Neutrophil (primary cell): ENCODE data around the gene MYOZ2.

ENCODE experiments used
- H3K27ac ChIP-seq: fragments of 200-600 bp; sonication (generic); 2 replicates; pipeline ENCODE4 v1.5.1; 2016; ENCODE audit warnings: mild to moderate bottlenecking, moderate library complexity
- H3K27me3 ChIP-seq: fragments of 200-600 bp; sonication (generic); 2 replicates; pipeline ENCODE4 v1.6.0; 2016; ENCODE audit warnings: mild to moderate bottlenecking
- H3K36me3 ChIP-seq: fragments of 200-600 bp; sonication (generic); 2 replicates; pipeline ENCODE4 v1.5.1; 2017
- H3K4me1 ChIP-seq, 2 experiments: fragments of 200-600 bp in 1 of 2; sonication (generic) in 1 of 2; 1 replicate in 1 of 2; 2 replicates in 1 of 2; pipeline versions ENCODE4 v1.5.1 to v1.6.1; 2013 to 2016; ENCODE audit warnings: low read depth in 1 of 2, low read length in 1 of 2, mild to moderate bottlenecking in 1 of 2, moderate library complexity in 1 of 2; ENCODE audit not compliant: control insufficient read depth in 1 of 2, insufficient read depth in 1 of 2
- H3K4me3 ChIP-seq, 2 experiments: fragments of 200-600 bp in 1 of 2; sonication (generic) in 1 of 2; 1 replicate in 1 of 2; 2 replicates in 1 of 2; pipeline ENCODE4 v1.5.1; 2013 to 2016; ENCODE audit warnings: low read depth in 1 of 2, low read length in 1 of 2, mild to moderate bottlenecking in 1 of 2, moderate library complexity in 1 of 2
- H3K9me3 ChIP-seq: fragments of 200-600 bp; sonication (generic); 2 replicates; pipeline ENCODE4 v1.5.1; 2016
- TF ChIP-seq, protein P1 (sequence below): fragments of 200-600 bp; sonication (generic); IDR thresholded peaks from 2 replicates; pipeline ENCODE4 v1.5.1; 2016; ENCODE audit warnings: antibody characterized with exemption

The MYOZ2 gene

DNA sequence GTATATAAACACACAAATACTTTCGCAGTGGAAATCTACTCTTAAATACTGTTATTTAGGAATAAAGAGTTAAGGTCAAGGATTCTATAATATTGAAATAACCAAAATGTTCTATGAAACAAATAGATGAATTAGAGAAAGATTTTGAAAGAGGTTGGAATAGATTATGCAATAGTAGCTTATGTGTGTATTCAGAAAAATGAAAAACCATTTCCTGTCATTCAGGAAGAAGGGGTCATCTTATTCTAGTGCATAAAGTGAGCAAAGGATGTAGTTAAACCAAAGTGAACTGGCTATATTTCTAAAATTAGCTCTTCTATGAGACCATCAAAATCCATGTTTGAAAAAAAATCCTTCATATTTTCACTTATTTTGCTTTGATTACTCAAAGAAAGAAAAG lies 30.0 kb upstream of the MYOZ2 start:
- Histone ChIP-seq H3K4me3 (no peak overlapping the region), H3K27ac (no peak overlapping the region), H3K36me3 (no peaks in the 10 kb centered on the region), H3K4me1 (no peaks in the 10 kb centered on the region), H3K9me3 (no peaks in the 10 kb centered on the region), H3K27me3 (no peaks in the 10 kb centered on the region)
- TF ChIP-seq, protein P1, sequence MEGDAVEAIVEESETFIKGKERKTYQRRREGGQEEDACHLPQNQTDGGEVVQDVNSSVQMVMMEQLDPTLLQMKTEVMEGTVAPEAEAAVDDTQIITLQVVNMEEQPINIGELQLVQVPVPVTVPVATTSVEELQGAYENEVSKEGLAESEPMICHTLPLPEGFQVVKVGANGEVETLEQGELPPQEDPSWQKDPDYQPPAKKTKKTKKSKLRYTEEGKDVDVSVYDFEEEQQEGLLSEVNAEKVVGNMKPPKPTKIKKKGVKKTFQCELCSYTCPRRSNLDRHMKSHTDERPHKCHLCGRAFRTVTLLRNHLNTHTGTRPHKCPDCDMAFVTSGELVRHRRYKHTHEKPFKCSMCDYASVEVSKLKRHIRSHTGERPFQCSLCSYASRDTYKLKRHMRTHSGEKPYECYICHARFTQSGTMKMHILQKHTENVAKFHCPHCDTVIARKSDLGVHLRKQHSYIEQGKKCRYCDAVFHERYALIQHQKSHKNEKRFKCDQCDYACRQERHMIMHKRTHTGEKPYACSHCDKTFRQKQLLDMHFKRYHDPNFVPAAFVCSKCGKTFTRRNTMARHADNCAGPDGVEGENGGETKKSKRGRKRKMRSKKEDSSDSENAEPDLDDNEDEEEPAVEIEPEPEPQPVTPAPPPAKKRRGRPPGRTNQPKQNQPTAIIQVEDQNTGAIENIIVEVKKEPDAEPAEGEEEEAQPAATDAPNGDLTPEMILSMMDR = no peak

DNA sequence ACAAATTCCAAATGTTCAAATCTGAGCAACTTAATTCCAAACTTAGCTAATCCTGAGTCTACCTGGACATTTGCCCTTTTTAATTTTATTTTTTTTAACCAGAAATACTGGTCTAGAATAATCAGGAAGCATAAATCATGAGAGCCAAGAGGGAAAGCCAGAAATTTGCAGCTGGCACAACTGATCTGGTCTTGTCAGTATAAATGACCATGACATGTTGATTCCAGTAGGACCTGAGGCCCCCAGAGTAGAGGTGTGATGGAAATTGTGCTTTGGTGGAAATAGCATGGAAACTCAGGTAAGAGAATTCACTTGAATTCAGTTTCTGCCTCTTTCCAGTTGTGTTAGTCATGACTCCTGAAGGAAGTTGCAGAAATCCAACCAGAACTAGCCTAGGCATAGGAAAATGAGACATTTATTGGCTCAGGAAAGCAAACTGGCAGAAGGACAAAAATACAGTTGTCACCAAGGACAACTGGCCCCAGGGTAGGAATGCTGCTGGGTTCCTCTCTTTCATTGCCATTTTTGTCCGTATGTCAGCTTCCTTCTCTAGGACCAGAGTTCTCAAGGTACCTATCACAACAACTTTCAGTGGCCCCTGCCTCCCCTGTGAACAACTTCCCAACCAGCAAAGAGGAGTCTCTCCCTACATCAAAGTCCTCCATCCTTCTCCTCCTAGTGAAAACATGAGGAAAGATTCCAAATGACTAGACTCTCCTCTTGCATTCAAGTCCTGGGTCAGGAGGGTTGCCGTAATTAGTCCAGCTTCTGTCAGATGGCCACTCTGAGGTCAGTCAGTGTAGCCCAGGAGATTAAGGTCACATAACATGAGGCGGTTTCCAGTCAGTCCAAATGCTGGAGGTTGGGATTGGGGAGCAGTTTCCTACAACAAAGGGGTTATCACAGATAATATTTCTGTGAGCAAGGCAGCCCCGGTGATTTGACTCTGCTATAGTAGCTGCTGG lies 29.3 kb upstream of the MYOZ2 start:
- TF ChIP-seq, protein P1 = no peak
- Histone ChIP-seq H3K36me3 (no peaks in the 10 kb centered on the region), H3K27me3 (no peaks in the 10 kb centered on the region), H3K4me1 (no peaks in the 10 kb centered on the region), H3K9me3 (no peaks in the 10 kb centered on the region), H3K4me3 (no peak overlapping the region), H3K27ac (no peak overlapping the region)

DNA sequence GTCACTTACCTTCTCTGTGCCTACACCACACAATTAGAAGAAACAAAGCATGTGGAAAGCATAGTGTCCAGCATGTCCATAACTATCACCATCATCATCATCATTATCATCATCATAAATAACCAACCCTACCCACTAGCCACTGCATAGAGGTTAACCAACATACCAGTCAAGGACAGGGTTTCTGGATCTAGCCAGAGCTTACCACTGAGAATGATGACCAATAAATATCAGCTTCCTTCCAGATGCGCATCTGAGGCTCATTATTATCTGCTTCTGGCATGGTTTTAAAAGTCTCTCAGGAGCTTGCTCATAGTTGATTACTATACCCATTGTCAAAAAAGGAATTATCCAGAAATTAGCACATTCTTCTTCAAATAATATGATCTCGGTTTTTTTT lies 25.5 kb upstream of the MYOZ2 start:
- Histone ChIP-seq H3K4me3 (no peak overlapping the region), H3K9me3 (no peaks in the 10 kb centered on the region), H3K27ac (no peak overlapping the region), H3K4me1 (no peaks in the 10 kb centered on the region), H3K36me3 (no peaks in the 10 kb centered on the region), H3K27me3 (no peaks in the 10 kb centered on the region)
- TF ChIP-seq, protein P1 = no peak

DNA sequence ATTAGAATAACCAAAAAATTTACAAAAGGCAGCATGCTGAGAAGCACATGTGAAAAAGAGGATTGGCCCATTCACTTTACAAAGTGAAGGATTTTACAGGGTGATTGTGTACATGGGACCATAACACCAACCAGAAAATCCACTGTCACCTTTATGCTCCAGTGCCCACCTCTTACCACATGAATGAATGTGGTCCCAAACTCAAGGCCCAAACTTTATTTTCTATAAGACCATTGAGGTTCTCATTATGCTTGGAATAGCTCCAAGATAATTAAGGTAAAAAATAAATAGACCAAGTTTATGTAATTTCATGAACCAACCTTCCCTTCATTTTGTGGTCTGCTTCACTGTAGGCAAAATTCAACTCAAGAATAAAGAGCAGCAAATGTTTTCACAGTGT lies 24.3 kb upstream of the MYOZ2 start:
- TF ChIP-seq, protein P1 = no peak
- Histone ChIP-seq H3K9me3 (no peaks in the 10 kb centered on the region), H3K36me3 (no peaks in the 10 kb centered on the region)

DNA sequence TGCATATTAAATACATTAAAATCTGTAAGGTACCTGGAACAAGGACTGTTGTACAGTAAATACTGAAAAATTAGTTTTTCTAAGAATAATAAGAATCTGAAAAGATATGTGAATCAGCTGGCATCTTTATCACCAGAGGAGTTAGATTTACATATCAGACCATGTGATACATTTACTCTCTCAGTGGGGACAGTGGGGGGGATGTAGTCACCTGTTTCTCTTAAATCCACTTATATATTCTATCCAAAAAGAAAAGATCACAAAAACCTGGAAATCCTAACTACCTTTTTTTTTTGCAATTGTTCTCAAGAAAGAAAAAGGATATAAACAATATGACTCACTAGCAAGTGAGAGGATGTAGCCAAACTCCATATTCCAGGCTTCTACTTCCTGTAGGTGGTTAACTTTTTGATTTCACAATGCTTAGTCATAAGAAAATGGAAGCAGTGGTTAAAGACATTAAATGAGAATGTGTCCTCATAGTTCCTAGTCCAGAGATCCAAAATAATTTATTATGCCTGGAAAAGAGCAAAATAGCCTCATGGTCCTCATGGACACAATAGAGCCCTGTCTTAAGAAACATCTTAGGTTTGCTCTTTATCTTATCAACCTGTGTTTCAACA lies 22.5 kb upstream of the MYOZ2 start:
- Histone ChIP-seq H3K4me3 (no peak overlapping the region), H3K27ac (no peak overlapping the region)
- TF ChIP-seq, protein P1 = no peak

More for the DNA sequence above, 24.3 kb upstream of the MYOZ2 start:
- Histone ChIP-seq H3K4me1 (no peaks in the 10 kb centered on the region), H3K27me3 (no peaks in the 10 kb centered on the region), H3K27ac (no peak overlapping the region), H3K4me3 (no peak overlapping the region)

More for the DNA sequence above, 22.5 kb upstream of the MYOZ2 start:
- Histone ChIP-seq H3K36me3 (no peaks in the 10 kb centered on the region), H3K27me3 (no peaks in the 10 kb centered on the region), H3K9me3 (no peaks in the 10 kb centered on the region), H3K4me1 (no peaks in the 10 kb centered on the region)
